Muscle layer of colon (tissue), 2 donors: ENCODE results near the gene SLIT3.

Experiments
- H3K27ac ChIP-seq: one replicate; pipeline ENCODE4 v1.7.0; 2013; ENCODE audit warnings: low read depth, mild to moderate bottlenecking, low read length, moderate library complexity
- H3K27me3 ChIP-seq, 2 donors: one replicate each; pipeline ENCODE4 v1.7.0; 2013; ENCODE audit warnings: low read length in 2 of 2, mild to moderate bottlenecking in 2 of 2; ENCODE audit not compliant: insufficient read depth in 2 of 2, control insufficient read depth in 1 of 2
- H3K36me3 ChIP-seq: one replicate; pipeline ENCODE4 v1.7.0; 2013; ENCODE audit warnings: mild to moderate bottlenecking, low read length; ENCODE audit not compliant: insufficient read depth
- H3K4me1 ChIP-seq: one replicate; pipeline ENCODE4 v1.7.0; 2013; ENCODE audit warnings: mild to moderate bottlenecking, low read length; ENCODE audit not compliant: insufficient read depth
- H3K4me3 ChIP-seq, 2 donors: one replicate each; pipeline ENCODE4 v1.7.0; 2013; ENCODE audit warnings: low read length in 2 of 2, low read depth in 1 of 2, mild to moderate bottlenecking in 1 of 2, moderate library complexity in 1 of 2
- H3K9ac ChIP-seq: one replicate; pipeline ENCODE4 v1.7.0; 2013; ENCODE audit warnings: low read length
- H3K9me3 ChIP-seq: one replicate; pipeline ENCODE4 v1.7.0; 2013; ENCODE audit warnings: mild to moderate bottlenecking, low read length
- donor health status: abdominal sarcoma.
- donor health status: Adenocarcinoma of cecum.

SLIT3 gene

GRCh38 chr5:168898247-168898911 lies 402.6 kb downstream of the SLIT3 start:
- no peaks in the 10 kb centered on the region for H3K9me3 ChIP-seq

GRCh38 chr5:168897387-168898122 lies 403.4 kb downstream of the SLIT3 start:
- Histone ChIP-seq H3K27ac (no peak overlapping the region), H3K4me1 (no peaks in the 10 kb centered on the region), H3K36me3 (no peaks in the 10 kb centered on the region), H3K9me3 (no peaks in the 10 kb centered on the region), H3K27me3 (no peaks in the 10 kb centered on the region), H3K9ac (no peak overlapping the region), H3K4me3 (no peak overlapping the region)

More at GRCh38 chr5:168898247-168898911, 402.6 kb downstream of the SLIT3 start:
- H3K27me3 ChIP-seq, result no peaks in the 10 kb centered on the region
- no peaks in the 10 kb centered on the region for H3K4me1 ChIP-seq
- no peak overlapping the region for H3K27ac ChIP-seq
- H3K36me3 ChIP-seq, result no peaks in the 10 kb centered on the region
- no peak overlapping the region for H3K4me3 ChIP-seq
- no peak overlapping the region for H3K9ac ChIP-seq

GRCh38 chr5:168895295-168896071 lies 405.5 kb downstream of the SLIT3 start:
- Histone ChIP-seq H3K4me1 (no peaks in the 10 kb centered on the region), H3K9ac (no peak overlapping the region), H3K9me3 (no peaks in the 10 kb centered on the region), H3K36me3 (no peaks in the 10 kb centered on the region), H3K27ac (no peak overlapping the region), H3K4me3 (no peak overlapping the region), H3K27me3 (no peaks in the 10 kb centered on the region)

GRCh38 chr5:168893283-168893682 lies 407.7 kb downstream of the SLIT3 start:
- Histone ChIP-seq H3K4me3 (no peak overlapping the region), H3K27me3 (no peaks in the 10 kb centered on the region), H3K4me1 (no peaks in the 10 kb centered on the region), H3K27ac (no peak overlapping the region), H3K36me3 (no peaks in the 10 kb centered on the region), H3K9me3 (no peaks in the 10 kb centered on the region), H3K9ac (no peak overlapping the region)

GRCh38 chr5:168892618-168893186 lies 408.2 kb downstream of the SLIT3 start:
- no peaks in the 10 kb centered on the region for H3K36me3 ChIP-seq
- no peaks in the 10 kb centered on the region for H3K9me3 ChIP-seq
- H3K4me1 ChIP-seq, result no peaks in the 10 kb centered on the region
- H3K27me3 ChIP-seq, result no peaks in the 10 kb centered on the region
- H3K4me3 ChIP-seq, result no peak overlapping the region
- H3K27ac ChIP-seq, result no peak overlapping the region
- no peak overlapping the region for H3K9ac ChIP-seq

GRCh38 chr5:168890816-168891812 lies 409.8 kb downstream of the SLIT3 start:
- Histone ChIP-seq H3K4me3 (no peak overlapping the region), H3K27ac (no peak overlapping the region), H3K4me1 (no peaks in the 10 kb centered on the region), H3K36me3 (no peaks in the 10 kb centered on the region), H3K27me3 (no peaks in the 10 kb centered on the region), H3K9ac (no peak overlapping the region), H3K9me3 (no peaks in the 10 kb centered on the region)

- Histone ChIP-seq H3K9ac (no peak overlapping the region), H3K4me1 (no peaks in the 10 kb centered on the region), H3K36me3 (no peaks in the 10 kb centered on the region), H3K9me3 (no peaks in the 10 kb centered on the region), H3K27ac (no peak overlapping the region), H3K27me3 (no peaks in the 10 kb centered on the region), H3K4me3 (no peak overlapping the region)
These were observed 411.9 kb downstream of the SLIT3 start for GRCh38 chr5:168889039-168889438.

GRCh38 chr5:168887931-168888330 lies 413.0 kb downstream of the SLIT3 start:
- Histone ChIP-seq H3K9me3 (no peaks in the 10 kb centered on the region), H3K36me3 (no peaks in the 10 kb centered on the region), H3K4me3 (no peak overlapping the region), H3K9ac (no peak overlapping the region), H3K27ac (no peak overlapping the region), H3K4me1 (no peaks in the 10 kb centered on the region), H3K27me3 (no peaks in the 10 kb centered on the region)

GRCh38 chr5:168886157-168886556 lies 414.8 kb downstream of the SLIT3 start:
- H3K27ac ChIP-seq, result no peak overlapping the region
- no peaks in the 10 kb centered on the region for H3K9me3 ChIP-seq
- no peak overlapping the region for H3K4me3 ChIP-seq
- no peaks in the 10 kb centered on the region for H3K4me1 ChIP-seq
- H3K36me3 ChIP-seq, result no peaks in the 10 kb centered on the region
- no peak overlapping the region for H3K9ac ChIP-seq
- H3K27me3 ChIP-seq, result no peaks in the 10 kb centered on the region

GRCh38 chr5:168885324-168886120 lies 415.4 kb downstream of the SLIT3 start:
- H3K4me1 ChIP-seq, result no peaks in the 10 kb centered on the region
- H3K36me3 ChIP-seq, result no peaks in the 10 kb centered on the region
- H3K4me3 ChIP-seq, result no peak overlapping the region
- no peaks in the 10 kb centered on the region for H3K27me3 ChIP-seq
- no peak overlapping the region for H3K9ac ChIP-seq
- H3K9me3 ChIP-seq, result no peaks in the 10 kb centered on the region
- no peak overlapping the region for H3K27ac ChIP-seq
